ENCODE measurements around the gene TNNT3. TPM values are rescaled to one million over a fixed set of nuclear protein-coding genes. Genes with fewer than 3 reads are reported as not detected.

Gene TNNT3
- total RNA-seq, 4 donors from 2014 or later: 1.7 to 4.1 (median 2.6) TPM; not detected in 1

DNA sequence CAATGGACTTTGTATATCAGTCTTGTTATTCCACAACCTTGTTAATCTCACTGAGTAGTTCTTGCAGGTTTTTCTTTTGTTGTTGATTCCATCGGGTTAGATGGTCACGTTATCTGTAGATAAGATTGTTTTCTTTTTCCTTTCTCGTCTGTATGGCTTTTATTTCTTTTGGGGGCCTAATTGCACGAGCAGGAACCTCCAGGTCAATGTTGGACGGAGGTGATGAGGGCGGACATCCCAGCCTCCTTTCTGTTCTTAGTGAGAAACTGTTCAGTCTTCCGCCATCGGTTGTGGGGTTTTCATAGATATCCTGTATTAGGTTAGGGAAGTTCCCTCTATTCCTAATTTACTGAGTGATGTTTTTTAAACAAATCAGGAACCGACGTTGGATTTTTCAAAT lies 23.0 kb upstream of the TNNT3 start:
- intact Hi-C loops (cut with DNase I): no loop called here
- no peaks in the 10 kb centered on the region for H3K36me3 ChIP-seq
- no peak for TF ChIP-seq POLR2A (IDR thresholded peaks at IDR 0.05)
- TF ChIP-seq, protein P1, sequence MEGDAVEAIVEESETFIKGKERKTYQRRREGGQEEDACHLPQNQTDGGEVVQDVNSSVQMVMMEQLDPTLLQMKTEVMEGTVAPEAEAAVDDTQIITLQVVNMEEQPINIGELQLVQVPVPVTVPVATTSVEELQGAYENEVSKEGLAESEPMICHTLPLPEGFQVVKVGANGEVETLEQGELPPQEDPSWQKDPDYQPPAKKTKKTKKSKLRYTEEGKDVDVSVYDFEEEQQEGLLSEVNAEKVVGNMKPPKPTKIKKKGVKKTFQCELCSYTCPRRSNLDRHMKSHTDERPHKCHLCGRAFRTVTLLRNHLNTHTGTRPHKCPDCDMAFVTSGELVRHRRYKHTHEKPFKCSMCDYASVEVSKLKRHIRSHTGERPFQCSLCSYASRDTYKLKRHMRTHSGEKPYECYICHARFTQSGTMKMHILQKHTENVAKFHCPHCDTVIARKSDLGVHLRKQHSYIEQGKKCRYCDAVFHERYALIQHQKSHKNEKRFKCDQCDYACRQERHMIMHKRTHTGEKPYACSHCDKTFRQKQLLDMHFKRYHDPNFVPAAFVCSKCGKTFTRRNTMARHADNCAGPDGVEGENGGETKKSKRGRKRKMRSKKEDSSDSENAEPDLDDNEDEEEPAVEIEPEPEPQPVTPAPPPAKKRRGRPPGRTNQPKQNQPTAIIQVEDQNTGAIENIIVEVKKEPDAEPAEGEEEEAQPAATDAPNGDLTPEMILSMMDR (IDR thresholded peaks at IDR 0.05): no peak
- no peaks in the 10 kb centered on the region for H3K27me3 ChIP-seq
- WGBS, 2 donors: 71 to 72% methylated on average over 10 of the region's 10 CpGs
- H3K4me3 ChIP-seq (replicated peaks in 1 of 3): no peak overlapping the region
- DNase-seq: no peak
- H3K9me3 ChIP-seq: no peaks in the 10 kb centered on the region
- H3K4me1 ChIP-seq: no peaks in the 10 kb centered on the region
- H3K27ac ChIP-seq: no peak overlapping the region

DNA sequence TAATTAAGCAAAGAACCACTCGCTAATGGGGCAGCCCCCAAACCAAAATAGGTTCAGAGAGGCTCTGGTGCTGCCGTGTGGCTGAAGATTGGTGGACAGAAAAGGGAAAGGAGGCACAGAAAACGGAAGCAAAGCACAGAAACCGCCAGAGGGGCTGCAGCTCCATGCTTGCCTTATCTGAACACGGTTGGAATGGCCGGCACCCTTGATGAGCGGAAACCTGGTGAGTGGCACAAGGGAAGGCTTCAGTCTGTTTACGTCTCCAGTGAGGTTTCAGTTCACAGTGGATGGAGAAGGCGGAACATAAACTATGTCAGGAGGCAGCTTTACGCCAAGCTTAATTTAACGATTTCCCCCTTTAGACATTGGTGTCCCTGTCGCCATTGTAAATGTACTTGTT lies 22.6 kb upstream of the TNNT3 start:
- DNase-seq: no peak
- no peaks in the 10 kb centered on the region for H3K36me3 ChIP-seq
- no peaks in the 10 kb centered on the region for H3K27me3 ChIP-seq
- no peak for TF ChIP-seq POLR2A (IDR thresholded peaks at IDR 0.05)
- TF ChIP-seq, protein P1 (IDR thresholded peaks at IDR 0.05): no peak
- 80 to 81% methylated on average over 12 of the region's 12 CpGs for WGBS, 2 donors
- no peak overlapping the region for H3K27ac ChIP-seq
- H3K4me1 ChIP-seq: no peaks in the 10 kb centered on the region
- H3K9me3 ChIP-seq: no peaks in the 10 kb centered on the region
- H3K4me3 ChIP-seq (replicated peaks in 1 of 3): no peak overlapping the region
- intact Hi-C loops (cut with DNase I): no loop called here

DNA sequence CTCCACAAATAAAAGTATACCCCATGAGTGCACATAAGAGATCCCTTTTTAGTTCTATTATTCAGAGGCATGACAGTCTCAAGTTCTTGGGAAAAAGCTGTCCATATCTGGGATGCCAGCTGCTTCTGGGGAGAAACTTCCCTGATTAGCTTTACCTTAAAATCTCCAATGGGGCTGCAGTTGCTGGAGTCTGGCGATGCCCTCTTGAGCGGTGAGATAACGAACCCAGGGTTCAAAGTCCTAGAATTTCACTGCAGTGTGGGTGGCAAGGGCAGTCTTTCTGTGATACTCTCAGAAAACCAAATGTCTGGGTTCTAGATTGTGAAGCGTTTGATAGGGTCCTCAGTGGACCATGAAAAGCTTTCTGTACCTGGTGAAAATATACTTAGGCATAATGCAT lies 20.4 kb upstream of the TNNT3 start:
- no peak for DNase-seq
- no peaks in the 10 kb centered on the region for H3K9me3 ChIP-seq
- TF ChIP-seq, protein P1 (IDR thresholded peaks at IDR 0.05): no peak
- no peak for TF ChIP-seq POLR2A (IDR thresholded peaks at IDR 0.05)
- no peaks in the 10 kb centered on the region for H3K36me3 ChIP-seq
- 88 to 94% methylated on average over 4 of the region's 4 CpGs for WGBS, 2 donors
- intact Hi-C loops (cut with DNase I): no loop called here
- H3K4me1 ChIP-seq: no peaks in the 10 kb centered on the region
- H3K4me3 ChIP-seq (replicated peaks in 1 of 3): no peak overlapping the region
- H3K27ac ChIP-seq: no peak overlapping the region
- no peaks in the 10 kb centered on the region for H3K27me3 ChIP-seq

DNA sequence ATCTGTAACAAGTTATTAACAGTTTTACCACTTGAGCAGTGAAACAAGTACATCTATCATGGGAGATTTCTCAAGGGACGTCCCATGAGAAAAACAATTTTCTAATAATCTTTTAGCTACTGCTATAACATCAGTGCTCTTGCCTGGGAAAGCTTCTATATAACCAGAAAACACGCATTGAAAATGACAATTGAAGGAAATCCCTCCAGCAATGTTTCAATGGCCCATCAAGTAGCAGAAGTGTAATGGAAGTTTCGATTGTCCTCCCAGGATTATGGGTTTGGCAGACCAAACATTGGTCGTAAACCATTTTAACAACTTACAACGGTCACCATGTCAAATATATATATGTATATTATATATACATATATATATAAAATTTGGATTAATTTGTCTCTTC lies 19.8 kb upstream of the TNNT3 start:
- WGBS, 2 donors: 85 to 86% methylated on average over 5 of the region's 5 CpGs
- no peak for DNase-seq
- no peaks in the 10 kb centered on the region for H3K4me1 ChIP-seq
- H3K27ac ChIP-seq: no peak overlapping the region
- no peaks in the 10 kb centered on the region for H3K27me3 ChIP-seq
- H3K4me3 ChIP-seq (replicated peaks in 1 of 3): no peak overlapping the region
- no peak for TF ChIP-seq POLR2A (IDR thresholded peaks at IDR 0.05)
- TF ChIP-seq, protein P1 (IDR thresholded peaks at IDR 0.05): no peak
- H3K36me3 ChIP-seq: no peaks in the 10 kb centered on the region
- intact Hi-C loops (cut with DNase I): no loop called here
- no peaks in the 10 kb centered on the region for H3K9me3 ChIP-seq

DNA sequence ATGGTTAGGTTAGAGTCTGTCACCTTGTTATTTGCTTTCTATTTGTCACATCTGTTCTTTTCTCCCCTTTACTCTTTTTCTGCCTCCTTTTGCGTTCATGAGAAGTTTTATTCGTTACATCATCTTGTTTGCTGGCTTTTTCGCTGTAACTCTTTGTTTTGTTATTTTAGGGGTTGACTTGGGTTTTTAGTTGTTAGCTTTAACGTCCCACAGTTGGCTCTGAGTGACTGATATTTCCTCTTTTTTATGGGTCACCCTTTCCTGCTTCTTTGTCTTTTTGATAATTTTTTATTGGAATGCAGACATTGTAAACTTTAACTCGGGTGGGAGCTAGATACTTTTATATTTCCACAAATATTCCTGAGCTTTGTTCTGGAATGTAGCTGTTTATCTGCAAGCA lies 13.3 kb upstream of the TNNT3 start:
- Histone ChIP-seq H3K4me1 (no peaks in the 10 kb centered on the region), H3K36me3 (no peaks in the 10 kb centered on the region), H3K27me3 (no peaks in the 10 kb centered on the region), H3K4me3 (replicated peaks in 1 of 3) (no peak overlapping the region), H3K9me3 (no peaks in the 10 kb centered on the region), H3K27ac (no peak overlapping the region)
- DNase-seq: no peak
- whole genome bisulfite sequencing, 2 donors: 35 to 40% methylated on average over 5 of the region's 5 CpGs
- intact Hi-C loops (cut with DNase I): no loop called here
- TF ChIP-seq, protein P1 (IDR thresholded peaks at IDR 0.05): no peak
- no peak for TF ChIP-seq POLR2A (IDR thresholded peaks at IDR 0.05)

Data from thyroid gland (tissue), 4 donors.